Measurements from ENCODE around the gene PKN1.

The PKN1 gene

DNA sequence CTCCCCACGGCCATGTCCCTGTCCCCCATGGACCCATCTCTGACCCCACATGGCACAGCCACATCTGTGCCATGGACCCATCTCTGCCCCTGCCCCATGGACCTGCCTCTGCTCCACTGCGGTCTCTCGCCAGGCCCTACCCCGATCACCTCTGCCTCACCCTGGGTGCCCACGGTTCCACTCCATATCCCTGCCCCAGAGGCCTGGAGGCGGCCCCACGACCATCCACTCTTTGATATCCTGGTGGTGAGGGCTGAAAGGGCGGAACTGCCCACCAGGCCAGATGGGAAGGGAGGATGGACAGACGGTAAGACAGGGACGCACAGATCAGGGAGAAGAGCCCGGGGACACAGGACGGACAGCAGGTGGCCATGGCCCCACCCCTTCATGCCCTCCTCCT lies 41.7 kb downstream of the PKN1 start:
- no peaks in the 10 kb centered on the region for H3K79me1 ChIP-seq (ENCODE audit: low read depth, low read length)
- no peak overlapping the region for H2BK15ac ChIP-seq (ENCODE audit: low read length)
- H2AK5ac ChIP-seq (ENCODE audit: low read depth, low read length) = peak overlapping the region; percentile 99
- H3K14ac ChIP-seq (ENCODE audit: low read length) = no peak overlapping the region
- peak overlapping the region; percentile 95 for H2BK5ac ChIP-seq (ENCODE audit: low read length)
- H3K4ac ChIP-seq (ENCODE audit: low read length) = no peak overlapping the region
- H3K23ac ChIP-seq (ENCODE audit: low read depth, low read length, poor library complexity) = peak overlapping the region; percentile 97
- H2BK12ac ChIP-seq (ENCODE audit: low read length) = peak overlapping the region; percentile 73
- H3K4me3 ChIP-seq (ENCODE audit: low read length in 2 of 2) = no peak overlapping the region
- no peak overlapping the region for H3K4me2 ChIP-seq (ENCODE audit: insufficient read depth, low read length, poor library complexity, severe bottlenecking)
- no peaks in the 10 kb centered on the region for H3K9me3 ChIP-seq (replicated peaks in 1 of 2; ENCODE audit: control insufficient read depth in 2 of 2, insufficient read depth in 1 of 2, low read depth in 1 of 2, low read length in 2 of 2)
- H3K4me1 ChIP-seq (ENCODE audit: control insufficient read depth in 2 of 2, insufficient read depth in 1 of 2, low read depth in 1 of 2, low read length in 2 of 2) = peaks cover 2 to 19% of the 10 kb centered on the region in 2 donors
- H3K18ac ChIP-seq (ENCODE audit: low read length) = peak overlapping the region; percentile 84
- no peak for DNase-seq (ENCODE audit: low spot score)
- peak overlapping the region; percentile 75 for H3K9ac ChIP-seq (ENCODE audit: low read depth, low read length, poor library complexity)
- no peak overlapping the region for H3K27ac ChIP-seq (replicated peaks; ENCODE audit: low read length)
- no peak overlapping the region for H4K8ac ChIP-seq (ENCODE audit: low read depth, low read length)
- no peak overlapping the region for H2BK120ac ChIP-seq (ENCODE audit: low read depth, low read length)
- peaks cover 0 to 6% (median 0%) of the 10 kb centered on the region in 3 experiments for H3K27me3 ChIP-seq (ENCODE audit: control insufficient read depth in 3 of 3, insufficient read depth in 3 of 3, low read depth in 1 of 3, low read length in 3 of 3)
- no CpG with 5 or more reads among the region's 12 CpGs for WGBS, 2 donors (ENCODE audit: extremely low coverage in 2 of 2, insufficient read length in 2 of 2, insufficient replicate concordance in 1 of 2)
- no peak overlapping the region for H2AFZ ChIP-seq (ENCODE audit: low read length)
- H3K36me3 ChIP-seq (replicated peaks in 1 of 2; ENCODE audit: control insufficient read depth in 2 of 2, insufficient read depth in 2 of 2, low read length in 2 of 2) = peaks cover 23 to 35% of the 10 kb centered on the region in 2 donors
- H4K91ac ChIP-seq (ENCODE audit: low read depth, low read length, poor library complexity) = no peak overlapping the region

DNA sequence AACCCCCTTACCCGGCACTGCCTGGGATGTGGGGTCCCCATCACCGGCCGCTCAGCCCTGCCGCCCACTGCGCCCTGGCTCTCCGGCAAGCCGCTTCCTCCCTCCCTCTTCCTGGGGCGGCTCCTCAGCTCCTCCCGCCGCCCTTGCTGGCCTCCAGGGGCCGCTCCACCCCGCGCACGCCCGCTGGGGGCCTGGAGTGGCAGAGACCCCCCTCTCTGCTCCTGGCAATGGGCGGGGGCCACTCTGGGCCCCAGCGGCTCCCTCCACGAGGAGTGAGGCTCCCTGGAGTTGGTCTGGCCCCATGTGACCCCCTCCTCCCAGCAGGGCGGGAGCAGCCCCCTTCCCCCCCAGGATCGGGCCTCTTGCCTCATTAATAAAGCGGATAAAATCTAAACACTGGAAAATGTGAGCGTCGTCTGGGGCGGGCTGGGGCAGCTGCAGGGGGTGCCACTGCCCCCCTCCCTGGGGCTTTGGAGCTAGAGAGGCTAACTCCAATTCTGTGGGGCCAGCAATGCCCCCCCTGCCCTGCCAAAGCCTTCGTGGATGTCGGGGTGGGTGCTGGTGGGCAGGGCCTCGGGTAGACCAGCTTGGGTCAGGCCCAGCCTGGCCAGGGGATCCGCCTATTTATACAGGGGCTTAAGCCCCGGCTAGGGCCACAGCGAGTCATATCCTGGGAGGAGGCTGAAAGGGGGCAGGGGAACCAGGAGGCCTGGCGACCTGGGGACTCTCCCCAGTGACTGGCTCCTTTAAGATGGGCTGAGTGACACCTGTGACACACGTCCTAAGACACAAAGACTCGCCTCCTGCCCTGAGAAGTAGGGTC lies 42.4 kb downstream of the PKN1 start, which contains the start of gene PTGER1:
TSS of gene PTGER1 (minus strand) at position 104 of the 823 bp plus-strand sequence. CDS start 1,034 bp downstream, outside the sequence.
- Histone ChIP-seq H3K23ac (ENCODE audit: low read depth, low read length, poor library complexity) (peak within 1 kb of the TSS; percentile 97), H2BK5ac (ENCODE audit: low read length) (peak within 1 kb of the TSS; percentile 95), H3K18ac (ENCODE audit: low read length) (peak within 1 kb of the TSS; percentile 84), H2BK12ac (ENCODE audit: low read length) (peak within 1 kb of the TSS; percentile 73), H2BK15ac (ENCODE audit: low read length) (peak within 1 kb of the TSS; percentile 55), H2AK5ac (ENCODE audit: low read depth, low read length) (peak within 1 kb of the TSS; percentile 99), H3K4me2 (ENCODE audit: insufficient read depth, low read length, poor library complexity, severe bottlenecking) (peak within 1 kb of the TSS; percentile 31), H3K9ac (ENCODE audit: low read depth, low read length, poor library complexity) (peak within 1 kb of the TSS; percentile 75), H3K4me1 (ENCODE audit: control insufficient read depth in 2 of 2, insufficient read depth in 1 of 2, low read depth in 1 of 2, low read length in 2 of 2) (peaks cover 2 to 21% of the 10 kb centered on the region in 2 donors), H3K79me1 (ENCODE audit: low read depth, low read length) (peaks cover 2% of the 10 kb centered on the region), H4K8ac (ENCODE audit: low read depth, low read length) (no peak within 1 kb of the TSS), H3K9me3 (replicated peaks in 1 of 2; ENCODE audit: control insufficient read depth in 2 of 2, insufficient read depth in 1 of 2, low read depth in 1 of 2, low read length in 2 of 2) (no peaks in the 10 kb centered on the region), H3K36me3 (replicated peaks in 1 of 2; ENCODE audit: control insufficient read depth in 2 of 2, insufficient read depth in 2 of 2, low read length in 2 of 2) (peaks cover 17 to 34% of the 10 kb centered on the region in 2 donors), H4K91ac (ENCODE audit: low read depth, low read length, poor library complexity) (peak within 1 kb of the TSS; percentile 92), H2AFZ (ENCODE audit: low read length) (no peak within 1 kb of the TSS), H3K4me3 (ENCODE audit: low read length in 2 of 2) (no peak within 1 kb of the TSS), H3K4ac (ENCODE audit: low read length) (no peak within 1 kb of the TSS), H3K27ac (replicated peaks; ENCODE audit: low read length) (no peak within 1 kb of the TSS), H2BK120ac (ENCODE audit: low read depth, low read length) (no peak within 1 kb of the TSS), H3K14ac (ENCODE audit: low read length) (no peak within 1 kb of the TSS), H3K27me3 (ENCODE audit: control insufficient read depth in 3 of 3, insufficient read depth in 3 of 3, low read depth in 1 of 3, low read length in 3 of 3) (peaks cover 0 to 6% (median 0%) of the 10 kb centered on the region in 3 experiments)
- no peak for DNase-seq (ENCODE audit: low spot score)
- no CpG with 5 or more reads among the region's 33 CpGs for WGBS, 2 donors (ENCODE audit: extremely low coverage in 2 of 2, insufficient read length in 2 of 2, insufficient replicate concordance in 1 of 2)

DNA sequence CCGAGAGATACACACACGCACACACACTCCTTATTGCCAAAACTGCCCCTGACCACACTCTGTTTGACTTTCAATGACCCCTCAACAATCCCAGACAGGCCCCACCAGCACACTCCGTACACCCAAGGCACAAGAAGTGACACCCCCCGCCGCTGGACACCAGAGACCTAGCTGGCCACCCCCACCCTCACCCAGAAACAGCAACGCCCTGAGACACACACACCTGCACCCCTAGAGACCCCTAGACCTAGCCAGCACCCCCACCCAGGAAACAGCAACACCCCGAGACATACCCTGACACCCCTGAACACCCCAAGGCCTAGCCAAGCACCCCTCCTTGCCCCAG lies 43.2 kb downstream of the PKN1 start:
- H4K91ac ChIP-seq (ENCODE audit: low read depth, low read length, poor library complexity) = no peak overlapping the region
- H3K23ac ChIP-seq (ENCODE audit: low read depth, low read length, poor library complexity) = peak overlapping the region; percentile 17
- H2AFZ ChIP-seq (ENCODE audit: low read length) = no peak overlapping the region
- no peak overlapping the region for H3K27ac ChIP-seq (replicated peaks; ENCODE audit: low read length)
- no peaks in the 10 kb centered on the region for H3K9me3 ChIP-seq (replicated peaks in 1 of 2; ENCODE audit: control insufficient read depth in 2 of 2, insufficient read depth in 1 of 2, low read depth in 1 of 2, low read length in 2 of 2)
- no peak overlapping the region for H3K14ac ChIP-seq (ENCODE audit: low read length)
- H2AK5ac ChIP-seq (ENCODE audit: low read depth, low read length) = peak overlapping the region; percentile 91
- H2BK15ac ChIP-seq (ENCODE audit: low read length) = no peak overlapping the region
- H3K9ac ChIP-seq (ENCODE audit: low read depth, low read length, poor library complexity) = no peak overlapping the region
- H2BK12ac ChIP-seq (ENCODE audit: low read length) = no peak overlapping the region
- DNase-seq (ENCODE audit: low spot score) = no peak
- H3K18ac ChIP-seq (ENCODE audit: low read length) = no peak overlapping the region
- peaks cover 2% of the 10 kb centered on the region for H3K79me1 ChIP-seq (ENCODE audit: low read depth, low read length)
- H3K4me1 ChIP-seq (ENCODE audit: control insufficient read depth in 2 of 2, insufficient read depth in 1 of 2, low read depth in 1 of 2, low read length in 2 of 2) = peaks cover 2 to 23% of the 10 kb centered on the region in 2 donors
- no CpG with 5 or more reads among the region's 7 CpGs for WGBS, 2 donors (ENCODE audit: extremely low coverage in 2 of 2, insufficient read length in 2 of 2, insufficient replicate concordance in 1 of 2)
- H4K8ac ChIP-seq (ENCODE audit: low read depth, low read length) = no peak overlapping the region
- no peak overlapping the region for H3K4me3 ChIP-seq (ENCODE audit: low read length in 2 of 2)
- H3K4me2 ChIP-seq (ENCODE audit: insufficient read depth, low read length, poor library complexity, severe bottlenecking) = no peak overlapping the region
- H3K4ac ChIP-seq (ENCODE audit: low read length) = no peak overlapping the region
- H2BK5ac ChIP-seq (ENCODE audit: low read length) = no peak overlapping the region
- no peak overlapping the region for H2BK120ac ChIP-seq (ENCODE audit: low read depth, low read length)
- peaks cover 0 to 6% (median 0%) of the 10 kb centered on the region in 3 experiments for H3K27me3 ChIP-seq (ENCODE audit: control insufficient read depth in 3 of 3, insufficient read depth in 3 of 3, low read depth in 1 of 3, low read length in 3 of 3)
- H3K36me3 ChIP-seq (replicated peaks in 1 of 2; ENCODE audit: control insufficient read depth in 2 of 2, insufficient read depth in 2 of 2, low read length in 2 of 2) = peaks cover 14 to 34% of the 10 kb centered on the region in 2 donors

DNA sequence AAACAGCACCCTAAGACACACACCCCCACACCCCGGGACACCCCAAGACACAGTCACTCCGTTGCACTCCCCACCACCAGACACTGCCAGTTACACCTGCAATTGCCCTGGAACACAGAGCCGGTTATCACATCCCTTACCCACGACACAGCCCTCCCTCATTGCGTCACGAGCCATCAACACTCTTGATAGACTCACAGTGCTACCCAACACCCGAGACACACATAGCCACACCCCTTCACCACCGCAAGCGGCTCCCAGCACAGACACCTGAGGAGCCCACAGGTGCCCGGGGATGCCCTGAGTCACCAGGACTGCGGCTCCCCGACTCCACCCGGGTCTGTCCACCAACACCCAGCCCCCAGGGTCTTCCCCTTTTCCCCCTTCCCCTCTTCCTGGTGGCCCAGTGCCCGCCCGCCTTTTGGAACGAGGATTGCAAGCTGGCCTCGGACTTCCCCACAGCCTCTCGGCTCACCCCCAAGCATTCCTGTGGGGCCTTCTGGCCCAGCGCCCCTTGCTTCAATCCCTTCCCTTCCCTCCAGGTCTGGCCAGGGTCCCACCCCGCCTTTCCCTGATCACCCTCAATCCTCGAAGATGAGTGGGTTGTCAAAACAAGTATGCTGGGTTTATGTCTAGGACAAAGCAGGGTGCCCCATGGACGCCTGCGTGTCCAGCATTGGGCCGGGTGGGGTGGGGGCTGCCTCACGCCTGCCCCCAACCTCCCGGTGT lies 43.7 kb downstream of the PKN1 start:
- Histone ChIP-seq H2BK15ac (ENCODE audit: low read length) (no peak overlapping the region), H4K8ac (ENCODE audit: low read depth, low read length) (no peak overlapping the region), H3K4me3 (ENCODE audit: low read length in 2 of 2) (no peak overlapping the region), H3K4me1 (ENCODE audit: control insufficient read depth in 2 of 2, insufficient read depth in 1 of 2, low read depth in 1 of 2, low read length in 2 of 2) (peaks cover 2 to 23% of the 10 kb centered on the region in 2 donors), H2BK120ac (ENCODE audit: low read depth, low read length) (no peak overlapping the region), H3K23ac (ENCODE audit: low read depth, low read length, poor library complexity) (peak overlapping the region; percentile 17), H3K18ac (ENCODE audit: low read length) (no peak overlapping the region), H3K14ac (ENCODE audit: low read length) (no peak overlapping the region), H3K27ac (replicated peaks; ENCODE audit: low read length) (no peak overlapping the region), H2BK12ac (ENCODE audit: low read length) (no peak overlapping the region), H3K4me2 (ENCODE audit: insufficient read depth, low read length, poor library complexity, severe bottlenecking) (no peak overlapping the region), H2AFZ (ENCODE audit: low read length) (no peak overlapping the region), H3K4ac (ENCODE audit: low read length) (no peak overlapping the region), H3K36me3 (replicated peaks in 1 of 2; ENCODE audit: control insufficient read depth in 2 of 2, insufficient read depth in 2 of 2, low read length in 2 of 2) (peaks cover 14 to 37% of the 10 kb centered on the region in 2 donors), H3K9ac (ENCODE audit: low read depth, low read length, poor library complexity) (no peak overlapping the region), H2AK5ac (ENCODE audit: low read depth, low read length) (peak overlapping the region; percentile 91), H3K79me1 (ENCODE audit: low read depth, low read length) (peaks cover 3% of the 10 kb centered on the region), H3K9me3 (replicated peaks in 1 of 2; ENCODE audit: control insufficient read depth in 2 of 2, insufficient read depth in 1 of 2, low read depth in 1 of 2, low read length in 2 of 2) (no peaks in the 10 kb centered on the region), H2BK5ac (ENCODE audit: low read length) (no peak overlapping the region), H3K27me3 (ENCODE audit: control insufficient read depth in 3 of 3, insufficient read depth in 3 of 3, low read depth in 1 of 3, low read length in 3 of 3) (peaks cover 0 to 6% (median 0%) of the 10 kb centered on the region in 3 experiments), H4K91ac (ENCODE audit: low read depth, low read length, poor library complexity) (no peak overlapping the region)
- WGBS, 2 donors (ENCODE audit: extremely low coverage in 2 of 2, insufficient read length in 2 of 2, insufficient replicate concordance in 1 of 2) = no CpG with 5 or more reads among the region's 26 CpGs
- no peak for DNase-seq (ENCODE audit: low spot score)
